Fibroblast of the aortic adventitia (primary cell): ENCODE data around the gene MGAT4C. TPM values are rescaled to one million over a fixed set of nuclear protein-coding genes. Genes with fewer than 3 reads are reported as not detected.

Experiments used
- DNase-seq: peaks from one replicate; pipeline ENCODE4 v3.0.0-alpha.2; 2010; ENCODE audit warnings: low read depth
- H3K4me3 ChIP-seq: 2 replicates; pipeline ENCODE4 v1.5.1; 2011; ENCODE audit warnings: low read depth, mild to moderate bottlenecking, control low read depth, low read length, moderate library complexity
- total RNA-seq: library from RNA; depleted of rRNA; stranded (reverse); fragments of >200 nt; gene quantifications from 2 replicates; pipeline ENCODE4 v1.2.3, GENCODE V29; 2012; ENCODE audit warnings: low replicate concordance
- TF ChIP-seq, protein P1 (sequence below): IDR thresholded peaks from 2 replicates; pipeline ENCODE4 v1.5.1; 2011; ENCODE audit warnings: mild to moderate bottlenecking, low read length, control low read depth, inconsistent platforms; ENCODE audit not compliant: insufficient read depth

MGAT4C gene
- total RNA-seq, 1 donor, result 0.09 TPM

- no peak overlapping the region for H3K4me3 ChIP-seq
- DNase-seq, result no peak
- TF ChIP-seq, protein P1, sequence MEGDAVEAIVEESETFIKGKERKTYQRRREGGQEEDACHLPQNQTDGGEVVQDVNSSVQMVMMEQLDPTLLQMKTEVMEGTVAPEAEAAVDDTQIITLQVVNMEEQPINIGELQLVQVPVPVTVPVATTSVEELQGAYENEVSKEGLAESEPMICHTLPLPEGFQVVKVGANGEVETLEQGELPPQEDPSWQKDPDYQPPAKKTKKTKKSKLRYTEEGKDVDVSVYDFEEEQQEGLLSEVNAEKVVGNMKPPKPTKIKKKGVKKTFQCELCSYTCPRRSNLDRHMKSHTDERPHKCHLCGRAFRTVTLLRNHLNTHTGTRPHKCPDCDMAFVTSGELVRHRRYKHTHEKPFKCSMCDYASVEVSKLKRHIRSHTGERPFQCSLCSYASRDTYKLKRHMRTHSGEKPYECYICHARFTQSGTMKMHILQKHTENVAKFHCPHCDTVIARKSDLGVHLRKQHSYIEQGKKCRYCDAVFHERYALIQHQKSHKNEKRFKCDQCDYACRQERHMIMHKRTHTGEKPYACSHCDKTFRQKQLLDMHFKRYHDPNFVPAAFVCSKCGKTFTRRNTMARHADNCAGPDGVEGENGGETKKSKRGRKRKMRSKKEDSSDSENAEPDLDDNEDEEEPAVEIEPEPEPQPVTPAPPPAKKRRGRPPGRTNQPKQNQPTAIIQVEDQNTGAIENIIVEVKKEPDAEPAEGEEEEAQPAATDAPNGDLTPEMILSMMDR, result no peak
These were observed 214.1 kb downstream of the MGAT4C start for GRCh38 chr12:86042062-86042461.

DNA sequence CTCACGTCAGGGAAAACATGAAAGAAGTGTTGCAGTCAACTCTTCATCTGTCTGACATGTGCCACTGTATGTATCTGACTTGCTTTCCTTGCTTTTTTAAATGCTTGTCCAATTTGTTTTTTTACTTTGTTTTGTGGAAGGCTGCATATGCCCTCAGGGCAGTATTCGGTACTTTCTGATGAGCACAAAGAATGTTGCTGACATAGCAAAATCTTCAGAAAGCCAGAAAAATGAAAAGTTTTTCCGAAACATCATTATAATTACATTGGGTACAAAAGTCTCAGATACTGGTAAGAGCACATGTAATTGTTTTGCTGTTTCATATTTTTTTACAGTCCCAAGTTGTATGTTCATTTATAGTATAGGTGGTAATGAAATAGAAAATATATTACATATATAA is 237.8 kb downstream of the MGAT4C start:
- DNase-seq, result no peak
- TF ChIP-seq, protein P1, result no peak
- no peak overlapping the region for H3K4me3 ChIP-seq

DNA sequence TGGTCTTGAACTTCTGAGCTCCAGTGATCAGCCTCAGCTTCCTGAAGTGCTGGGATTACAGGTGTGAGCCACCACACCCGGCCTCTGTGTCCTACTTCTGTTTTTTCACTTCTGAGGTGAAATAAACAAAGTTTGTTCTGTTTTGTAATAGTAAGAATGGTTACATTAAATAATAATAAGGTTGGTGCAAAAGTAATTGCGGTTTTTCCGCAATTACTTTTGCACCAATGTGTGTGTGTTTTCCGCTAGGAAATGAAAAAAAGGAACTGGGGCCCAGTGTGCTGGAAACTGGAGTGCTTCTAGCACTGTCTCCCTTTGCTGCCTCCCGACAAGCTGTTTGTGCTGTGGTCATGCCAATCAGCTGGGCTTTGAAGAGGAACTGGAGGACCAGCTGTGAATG is 241.2 kb downstream of the MGAT4C start:
- no peak for DNase-seq
- TF ChIP-seq, protein P1, result no peak
- H3K4me3 ChIP-seq, result no peak overlapping the region

- TF ChIP-seq, protein P1, result no peak
- no peak overlapping the region for H3K4me3 ChIP-seq
- DNase-seq, result peak; percentile 5
These were observed 249.5 kb downstream of the MGAT4C start for GRCh38 chr12:86006727-86007126.

DNA sequence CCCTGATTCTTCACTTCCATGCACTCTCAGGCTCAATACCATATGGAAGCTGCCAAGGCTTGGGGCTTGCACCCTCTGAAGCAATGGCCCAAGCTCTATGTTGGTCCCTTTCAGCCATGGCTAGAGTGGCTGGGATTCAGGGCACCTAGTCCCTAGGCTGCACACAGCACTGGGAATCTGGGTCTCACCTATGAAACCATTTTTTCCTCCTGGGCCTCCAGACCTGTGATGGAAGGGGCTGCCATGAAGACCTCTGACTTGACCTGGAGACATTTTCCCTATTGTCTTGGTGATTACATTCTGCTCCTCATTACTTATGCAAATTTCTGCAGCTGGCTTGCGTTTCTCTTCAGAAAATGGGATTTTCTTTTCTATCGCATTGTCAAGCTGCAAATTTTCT is 258.1 kb downstream of the MGAT4C start:
- TF ChIP-seq, protein P1, result no peak
- no peak for DNase-seq
- no peak overlapping the region for H3K4me3 ChIP-seq

DNA sequence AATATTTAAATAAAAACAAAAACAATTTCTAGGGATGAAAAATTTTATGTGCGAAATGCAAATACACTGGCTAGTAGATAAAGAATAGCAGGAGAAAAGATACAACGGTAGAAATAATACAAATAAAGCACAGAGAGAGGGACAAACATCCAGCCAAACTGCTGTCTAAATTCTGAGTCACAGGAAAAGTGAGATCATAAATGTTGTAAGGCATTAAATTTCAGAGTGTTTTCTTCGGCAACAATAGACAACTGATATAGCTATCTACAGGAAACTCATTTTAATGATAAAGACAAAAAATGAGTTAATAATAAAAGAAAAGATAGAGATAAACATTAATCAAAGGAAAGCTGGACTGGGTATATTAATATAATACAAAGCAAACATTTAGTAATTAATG is 259.9 kb downstream of the MGAT4C start:
- no peak overlapping the region for H3K4me3 ChIP-seq
- TF ChIP-seq, protein P1, result no peak
- DNase-seq, result peak; percentile 39

- DNase-seq, result no peak
- TF ChIP-seq, protein P1, result no peak
- no peak overlapping the region for H3K4me3 ChIP-seq
These were observed 262.4 kb downstream of the MGAT4C start for GRCh38 chr12:85993746-85994145.
